Cerebellar nuclear complex (tissue), 1 donor: ENCODE measurements around the gene ACTG2.
"Not testable (repeated sequence)": the region's sequence is repeated elsewhere in the genome, so short reads cannot be mapped to it uniquely, and the experiment has no call there.

Experiments
- DNase-seq, 2 experiments: peaks; one replicate each; lab custom pipeline; 2025; lab: John Stamatoyannopoulos, UW

The ACTG2 gene

DNA sequence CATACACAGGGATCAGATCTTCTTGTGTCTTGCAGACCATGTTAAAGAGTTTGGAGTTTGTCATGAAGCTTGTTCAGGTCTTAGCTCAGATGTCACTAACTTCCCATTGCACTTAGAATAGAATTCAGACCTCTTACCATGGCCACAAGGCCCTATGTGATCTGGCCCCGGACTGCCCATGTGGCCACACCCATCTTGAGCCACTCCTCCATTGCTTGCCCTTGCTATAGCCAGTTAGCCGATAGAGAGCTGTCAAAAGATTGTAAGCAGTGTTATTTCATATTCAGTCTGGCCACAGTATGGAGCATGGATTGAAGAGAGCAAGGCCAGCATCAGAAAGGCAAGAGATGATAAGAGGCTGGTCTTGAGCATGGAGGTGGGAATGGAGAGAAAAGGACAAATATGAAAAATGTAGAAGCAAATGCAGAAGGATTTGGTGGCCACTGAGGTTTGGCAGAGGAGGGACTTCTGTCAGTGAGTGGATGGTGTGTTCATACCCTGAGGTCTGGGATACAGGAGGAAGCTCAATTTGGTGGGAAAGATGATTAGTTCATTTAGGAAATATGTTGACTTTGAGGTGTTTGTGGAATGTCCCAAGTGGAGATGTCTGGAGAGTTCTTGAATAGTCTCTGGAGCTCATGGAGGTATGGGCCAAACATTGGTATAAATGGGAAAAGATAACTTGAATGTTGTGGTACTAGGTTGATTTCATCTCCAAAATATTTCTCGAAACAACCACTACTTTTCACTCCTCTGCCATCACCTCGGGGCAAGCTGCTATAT, 44.5 kb downstream of the ACTG2 start:
- DNase-seq = no peak

DNA sequence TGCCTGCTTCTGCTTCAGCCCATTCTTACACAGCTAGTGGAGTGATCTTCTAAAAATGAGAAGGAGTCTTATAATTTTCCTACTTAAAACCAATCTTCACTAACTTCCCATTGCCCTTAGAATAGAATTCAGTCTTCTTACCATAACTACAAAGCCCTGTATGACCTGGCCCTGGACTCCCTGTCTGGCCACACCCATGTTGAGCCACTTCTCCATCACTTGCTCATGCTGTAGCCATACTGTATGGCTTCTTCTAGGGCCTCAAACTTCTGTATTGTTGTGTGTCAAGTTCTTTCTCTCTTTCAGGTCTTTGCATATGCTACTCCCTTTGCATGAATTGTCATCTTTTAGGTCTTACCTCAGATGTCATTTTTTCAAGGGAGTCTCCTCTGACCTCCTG, 45.1 kb downstream of the ACTG2 start:
- no peak for DNase-seq

DNA sequence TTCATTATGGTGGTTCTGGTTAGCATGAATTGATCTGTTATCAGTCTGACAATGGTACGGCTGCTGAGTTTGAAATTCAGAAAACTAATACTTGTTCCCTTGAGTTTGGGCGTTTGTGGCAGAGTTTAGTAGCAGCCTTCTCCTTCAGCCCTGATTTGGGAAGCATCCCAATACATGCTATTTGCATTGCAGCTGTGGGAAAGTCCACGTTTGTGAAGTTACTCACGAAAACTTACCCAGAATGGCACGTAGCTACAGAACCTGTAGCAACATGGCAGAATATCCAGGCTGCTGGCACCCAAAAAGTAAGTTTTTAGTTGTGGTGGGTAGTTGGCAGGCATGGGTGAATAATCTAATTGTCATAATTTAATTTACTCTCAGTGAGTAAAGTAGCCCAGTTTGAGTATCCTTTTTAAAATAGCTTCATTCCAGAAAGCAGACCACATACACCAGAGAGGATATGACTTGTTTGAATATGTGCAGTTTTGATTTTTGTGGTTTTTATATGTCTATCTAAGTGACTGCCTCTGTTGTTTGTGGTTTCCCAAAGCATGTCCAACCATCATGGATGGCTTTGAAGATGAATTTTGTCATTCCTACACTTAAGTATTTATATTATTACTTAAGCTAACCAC, 46.0 kb downstream of the ACTG2 start:
- DNase-seq = no peak

DNA sequence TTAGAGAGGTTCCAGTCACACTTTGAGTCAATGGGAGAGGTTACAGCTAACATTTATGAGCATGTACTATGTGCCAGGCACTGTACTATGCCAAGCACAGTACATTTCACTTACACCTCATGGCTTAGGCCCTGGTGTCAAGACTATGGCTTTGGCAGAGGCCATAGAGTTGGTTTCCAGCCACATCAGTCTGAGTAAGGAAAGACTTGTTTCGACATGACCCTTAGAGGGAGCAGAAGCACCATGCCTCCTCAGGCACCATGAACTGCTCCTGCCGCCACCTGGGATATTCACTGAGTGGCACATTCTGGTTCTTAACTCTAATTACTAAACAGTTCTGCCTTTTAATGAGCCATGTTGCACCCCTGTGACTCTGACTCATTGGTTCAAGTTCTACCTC, 46.6 kb downstream of the ACTG2 start:
- no peak for DNase-seq

DNA sequence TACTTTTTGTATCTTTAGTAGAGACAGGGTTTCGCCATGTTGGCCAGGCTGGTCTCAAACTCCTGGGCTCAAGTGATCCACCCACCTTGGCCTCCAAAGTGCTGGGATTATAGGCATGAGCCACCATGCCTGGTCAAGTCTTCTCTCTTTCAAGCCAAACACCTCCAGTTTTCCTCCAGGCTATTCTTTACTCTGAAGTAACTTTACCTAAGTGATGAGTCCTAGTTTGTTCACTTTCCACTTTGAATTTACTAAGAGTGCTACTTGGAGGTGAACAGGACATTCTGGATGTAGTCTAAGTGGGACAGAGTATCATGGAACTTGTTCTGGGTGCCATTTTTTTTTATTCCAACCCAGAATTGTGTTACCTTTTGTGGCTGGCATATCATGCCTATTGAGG, 47.3 kb downstream of the ACTG2 start:
- DNase-seq = not testable (repeated sequence)

DNA sequence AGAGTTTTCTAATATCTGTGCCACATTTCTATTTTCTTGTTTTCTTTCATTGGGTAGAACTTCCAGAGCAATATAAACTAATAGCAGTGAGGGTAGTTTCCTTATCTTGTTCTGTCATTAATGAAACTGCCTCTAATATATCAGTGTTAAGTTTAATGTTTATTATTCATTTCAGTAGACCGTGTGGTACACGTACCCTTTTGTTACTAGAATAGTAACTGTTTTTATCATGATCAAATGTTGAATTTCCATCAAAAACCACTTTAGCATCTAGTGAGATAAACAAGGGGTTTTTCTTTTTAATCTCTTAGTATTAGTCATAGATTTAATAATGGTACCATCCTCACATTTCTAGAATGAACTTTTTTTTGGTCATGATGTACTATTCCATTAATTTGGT, 49.9 kb downstream of the ACTG2 start:
- DNase-seq = no peak

DNA sequence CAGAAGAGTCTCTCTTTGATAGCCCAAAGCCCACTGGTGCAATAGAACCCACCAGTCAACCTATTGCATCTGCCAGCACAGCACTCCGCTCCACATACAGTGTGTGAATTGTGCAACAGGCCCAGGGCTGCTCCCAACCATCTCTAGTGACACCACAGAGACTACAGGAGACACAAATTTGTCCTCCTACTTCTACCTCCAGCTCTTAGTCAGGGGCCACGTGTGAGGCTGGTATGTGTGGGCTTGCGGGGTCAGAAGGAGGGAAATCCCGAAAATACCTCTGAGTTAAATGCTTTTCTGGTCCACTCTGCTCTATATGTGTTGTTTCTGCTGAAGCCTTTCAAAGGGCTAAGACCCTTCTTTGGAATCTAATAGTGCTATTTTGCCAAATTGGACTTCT, 51.9 kb downstream of the ACTG2 start:
- DNase-seq = no peak

DNA sequence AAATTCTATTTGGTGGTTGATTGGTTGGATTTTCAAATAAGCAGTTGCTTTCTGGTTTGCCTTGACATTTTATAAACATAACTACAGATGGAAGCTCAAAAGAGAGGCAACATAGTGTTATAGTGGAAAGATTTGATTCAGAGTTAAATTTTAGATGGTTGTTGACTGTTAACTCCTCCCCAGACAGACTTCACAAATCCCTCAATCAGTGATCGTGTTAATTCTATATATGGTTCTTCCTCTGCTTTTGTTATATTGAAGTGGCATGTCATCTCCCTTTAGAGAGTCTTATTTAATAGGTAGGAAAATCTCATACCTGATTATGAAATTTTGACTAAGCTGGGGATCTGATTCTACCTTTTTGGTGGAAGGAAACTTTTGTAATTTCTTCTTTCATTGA, 53.4 kb downstream of the ACTG2 start:
- no peak for DNase-seq

DNA sequence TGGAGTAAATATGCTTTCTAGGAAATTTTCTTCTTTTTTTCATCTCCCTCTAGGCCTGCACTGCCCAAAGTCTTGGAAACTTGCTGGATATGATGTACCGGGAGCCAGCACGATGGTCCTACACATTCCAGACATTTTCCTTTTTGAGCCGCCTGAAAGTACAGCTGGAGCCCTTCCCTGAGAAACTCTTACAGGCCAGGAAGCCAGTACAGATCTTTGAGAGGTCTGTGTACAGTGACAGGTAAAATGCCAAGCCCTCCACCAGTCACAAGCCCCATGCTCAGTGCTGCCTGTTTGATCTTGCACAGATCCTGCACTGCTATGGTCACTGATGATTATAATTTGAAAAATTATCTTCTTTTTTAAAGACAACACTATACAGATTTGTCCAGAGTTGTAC, 53.9 kb downstream of the ACTG2 start:
- DNase-seq = no peak

DNA sequence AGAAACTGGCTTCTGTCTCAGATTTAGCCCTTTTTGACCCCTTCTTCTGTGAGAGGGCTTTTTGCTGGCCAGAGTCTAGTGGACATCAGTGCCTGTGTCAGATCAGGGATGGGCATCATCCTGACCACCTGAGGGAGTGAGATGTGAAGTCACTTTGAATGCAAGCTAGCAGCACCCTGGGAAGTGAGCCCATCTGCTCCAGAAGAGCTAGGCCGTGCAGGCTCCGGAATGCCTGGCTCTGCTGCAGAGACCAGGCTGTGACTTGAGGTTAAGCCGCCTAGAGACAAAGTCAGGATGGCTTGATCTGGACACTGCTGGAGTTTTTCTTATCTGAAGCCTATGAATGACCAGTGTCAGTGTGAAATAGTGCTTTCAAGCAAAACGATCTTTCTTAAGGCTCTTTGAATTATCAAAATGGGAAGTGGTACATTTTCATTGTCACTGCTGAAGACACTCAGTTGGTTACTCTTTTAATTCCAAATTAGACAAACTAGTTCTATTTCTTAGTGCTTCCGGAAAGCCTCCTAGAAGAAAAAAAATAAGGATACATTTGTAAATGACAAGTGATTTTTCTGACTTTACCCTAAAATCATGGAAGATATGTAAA, 54.7 kb downstream of the ACTG2 start:
- DNase-seq = peak; percentile 5 to 33

DNA sequence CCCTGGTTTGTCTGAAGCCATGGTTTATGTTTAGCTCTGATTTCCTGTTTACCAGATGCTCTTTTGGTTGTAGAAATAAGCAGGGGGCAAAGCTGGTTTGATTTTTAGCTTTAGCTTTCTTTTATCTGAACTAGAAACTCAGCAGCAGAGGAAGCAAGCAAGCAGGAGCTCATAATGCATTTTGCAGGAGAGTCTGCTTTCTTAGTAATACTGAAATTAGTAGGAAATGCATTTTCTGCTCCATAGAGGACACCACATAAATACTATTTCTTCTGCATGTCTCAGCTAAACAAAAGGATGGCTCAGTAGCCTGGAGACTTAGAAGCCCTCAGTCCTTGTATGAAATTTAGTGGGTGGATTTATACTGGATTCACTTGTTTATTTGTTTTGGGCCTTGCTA, 57.0 kb downstream of the ACTG2 start:
- no peak for DNase-seq

DNA sequence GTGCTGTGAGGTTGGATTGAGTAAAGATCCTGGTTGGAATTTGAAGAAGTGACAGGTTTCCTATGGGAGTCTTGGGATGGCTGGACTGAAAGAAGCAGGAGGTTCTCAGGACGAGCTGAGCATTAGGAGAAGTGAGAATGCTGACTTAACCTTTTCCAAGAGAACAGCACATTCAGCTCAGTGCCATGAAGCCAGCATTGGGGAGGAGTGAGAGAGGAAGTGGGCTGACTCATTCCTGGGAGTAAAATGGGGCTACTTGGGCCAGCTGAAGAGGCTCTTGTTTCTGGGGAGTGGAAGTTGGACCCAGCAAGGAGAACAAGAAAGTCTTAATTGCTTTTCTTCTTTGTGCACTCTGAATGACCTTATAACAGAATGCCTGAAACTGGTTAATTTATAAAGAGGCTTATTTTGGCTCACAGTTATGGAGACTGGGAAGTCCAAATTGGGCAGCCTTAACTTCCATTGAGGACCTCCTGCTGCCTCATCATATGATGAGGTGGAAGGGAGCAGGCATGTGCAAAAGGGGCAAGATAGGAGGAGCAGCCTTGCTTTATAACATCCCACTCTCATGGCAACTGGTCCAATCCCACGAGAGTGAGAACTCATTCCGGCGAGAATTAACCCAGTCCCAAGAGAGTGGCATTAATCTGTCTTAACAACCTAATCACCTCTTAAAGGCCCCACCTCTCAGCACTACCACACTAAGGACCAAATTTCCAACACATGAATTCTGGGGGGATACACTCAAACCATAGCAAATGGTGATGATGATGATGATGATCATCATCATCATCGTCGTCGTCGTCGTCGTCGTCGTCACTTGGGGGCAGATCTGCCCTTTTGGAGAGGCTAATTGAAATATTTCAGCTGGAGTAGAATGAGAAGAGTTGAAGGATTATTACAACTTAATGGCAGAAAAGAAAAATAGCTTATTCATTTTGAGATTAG, 60.0 kb downstream of the ACTG2 start:
- no peak for DNase-seq

DNA sequence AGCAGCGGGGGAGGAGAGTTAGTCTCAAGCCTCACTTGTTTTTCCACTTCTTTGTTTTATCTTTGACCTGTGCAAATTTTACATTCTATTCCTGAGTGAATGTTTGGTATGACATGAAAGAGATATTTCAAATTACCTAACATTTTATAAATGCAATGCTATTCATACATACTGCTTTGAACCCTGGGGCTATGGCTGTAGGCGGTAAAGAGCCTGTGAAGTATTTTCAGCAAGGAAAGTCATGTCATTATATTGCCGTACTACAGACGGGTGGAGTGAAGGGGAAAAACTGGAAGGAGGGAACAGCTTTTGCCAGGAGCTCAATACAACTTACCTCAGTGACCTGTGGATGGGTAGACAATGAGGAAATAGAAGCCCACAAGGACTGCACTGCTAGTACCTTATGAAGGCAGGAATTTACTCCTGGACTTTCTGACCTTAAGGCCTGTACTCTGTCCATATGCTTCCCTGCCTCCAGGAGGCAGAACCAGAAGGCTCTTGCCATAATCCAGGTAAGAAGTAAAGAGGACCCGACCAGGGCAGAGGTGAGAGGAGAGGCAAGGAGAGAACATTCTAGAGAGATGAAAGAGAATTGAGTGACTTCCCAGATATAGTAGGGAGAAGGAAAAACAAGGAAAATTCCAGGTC, 63.5 kb downstream of the ACTG2 start:
- DNase-seq = no peak

DNA sequence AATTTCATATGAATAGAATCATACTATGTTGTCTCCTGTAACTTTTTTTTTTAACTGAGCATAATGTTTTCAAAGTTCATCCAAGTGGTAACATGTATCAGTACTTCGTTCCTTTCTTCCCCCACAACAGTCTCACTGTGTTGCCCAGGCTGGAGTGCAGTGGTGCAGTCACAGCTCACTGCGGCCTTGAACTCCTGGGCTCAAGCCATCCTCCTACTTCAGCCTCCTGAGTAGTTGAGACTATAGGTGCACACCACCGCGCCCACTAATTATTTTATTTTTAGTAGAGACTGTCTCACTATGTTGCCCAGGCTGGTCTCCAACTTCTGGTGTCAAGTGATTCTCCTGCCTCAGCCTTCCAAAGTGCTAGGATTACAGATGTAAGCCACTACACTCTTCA, 68.5 kb downstream of the ACTG2 start:
- DNase-seq = no peak

DNA sequence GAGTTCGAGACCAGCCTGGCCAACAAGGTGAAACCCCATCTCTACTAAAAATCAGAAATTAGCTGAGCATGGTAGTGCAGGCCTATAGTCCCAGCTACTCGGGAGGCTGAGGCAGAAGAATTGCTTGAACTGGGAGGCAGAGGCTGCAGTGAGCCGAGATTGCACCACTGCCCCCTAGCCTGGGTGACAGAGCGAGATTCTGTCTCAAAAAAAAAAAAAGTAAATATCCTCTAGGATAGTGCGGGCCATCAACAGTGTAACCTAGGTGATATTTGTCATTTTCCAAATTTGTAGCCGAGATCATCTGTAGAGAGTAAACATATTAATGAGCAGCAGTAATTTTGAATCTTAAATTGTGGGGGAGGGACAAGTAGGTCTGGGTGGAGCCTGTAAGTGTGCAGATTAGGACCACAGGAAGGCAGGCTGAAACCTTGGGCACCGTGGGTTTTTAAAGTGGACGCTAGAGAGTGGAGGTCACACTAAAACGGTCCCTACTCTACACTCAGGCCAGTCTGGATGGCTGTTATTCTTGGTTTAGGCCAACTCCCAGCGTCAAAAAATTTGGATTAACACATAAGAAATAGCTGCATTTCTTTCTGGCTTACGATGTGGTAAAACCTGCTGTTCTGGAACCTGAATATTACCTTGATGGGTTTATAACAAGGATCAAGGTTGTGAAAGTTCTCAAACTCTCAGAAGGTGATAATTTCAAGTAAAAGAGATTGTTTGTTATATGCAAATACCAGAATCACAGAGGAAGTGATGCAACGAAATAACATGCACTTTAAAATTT, 69.2 kb downstream of the ACTG2 start:
- DNase-seq = no peak

DNA sequence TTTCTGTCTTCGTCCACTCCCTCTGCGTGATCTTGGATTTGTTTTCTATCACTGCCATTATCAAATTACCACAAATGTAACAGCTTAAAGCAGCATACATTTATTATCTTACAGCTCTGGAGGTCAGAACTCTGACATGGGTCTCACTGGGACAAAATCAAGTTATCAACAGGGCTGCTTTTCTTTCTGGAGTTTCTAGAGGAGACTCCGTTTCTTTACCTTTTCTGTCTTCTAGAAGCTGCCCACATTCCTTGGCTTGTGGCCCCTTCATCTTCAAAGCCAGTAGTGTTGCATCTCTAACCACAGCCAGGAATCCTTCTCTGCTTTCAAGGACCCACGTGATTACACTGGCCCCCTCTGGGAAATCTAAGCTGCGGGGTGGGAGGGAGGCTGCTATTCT, 70.0 kb downstream of the ACTG2 start:
- DNase-seq = no peak

DNA sequence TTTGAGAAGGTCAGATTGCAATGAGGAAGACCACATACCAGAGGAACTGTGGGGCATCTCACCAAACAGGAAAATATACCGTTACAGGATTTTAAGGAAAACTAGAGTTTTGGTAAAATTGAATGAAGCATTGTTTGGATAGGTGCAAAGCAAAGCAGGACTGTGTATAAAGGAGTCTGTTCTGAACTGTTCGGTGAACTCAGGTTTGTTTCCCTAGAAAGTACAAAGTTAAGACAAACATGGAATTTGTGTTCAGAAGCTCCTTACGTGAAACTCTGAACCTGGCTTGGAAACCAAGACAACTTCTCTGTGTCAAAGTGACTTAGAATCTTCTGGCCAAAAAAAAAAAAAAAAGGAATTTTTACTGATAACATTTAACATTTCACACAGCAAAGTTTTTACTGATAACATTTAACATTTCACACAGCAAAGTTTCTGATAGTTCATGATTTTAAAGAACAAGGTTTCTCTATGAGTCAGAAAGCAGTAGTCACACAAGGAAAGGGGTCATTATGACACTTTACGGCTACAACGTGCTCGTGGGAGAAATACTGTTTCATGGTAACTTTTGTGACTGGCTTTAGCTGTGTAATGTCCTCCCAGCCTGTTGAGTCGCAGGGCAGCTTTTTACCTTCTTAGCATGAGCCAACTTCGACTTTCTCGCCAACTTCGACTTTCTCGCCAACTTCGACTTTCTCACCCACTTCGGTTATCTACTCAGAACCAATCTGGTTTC, 70.7 kb downstream of the ACTG2 start:
- DNase-seq = no peak

DNA sequence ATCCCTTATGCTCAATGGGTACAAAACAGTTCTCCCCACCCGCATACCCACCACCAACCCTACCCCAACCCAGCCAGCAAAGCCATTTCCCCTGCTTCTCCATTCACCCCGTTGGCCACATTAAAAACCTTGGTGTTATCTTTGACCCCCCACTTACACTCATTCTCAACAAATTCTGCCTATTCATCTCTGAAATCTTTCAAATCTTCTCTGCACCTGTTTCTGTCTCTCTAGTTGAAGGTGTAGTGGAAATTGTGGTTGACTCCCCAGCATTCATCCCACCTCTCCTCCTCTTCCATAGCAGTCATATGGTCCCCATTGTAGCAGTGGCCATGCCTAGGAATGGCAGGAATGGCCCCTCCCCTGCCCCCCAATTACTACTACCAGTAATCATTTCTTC, 71.4 kb downstream of the ACTG2 start:
- no peak for DNase-seq

DNA sequence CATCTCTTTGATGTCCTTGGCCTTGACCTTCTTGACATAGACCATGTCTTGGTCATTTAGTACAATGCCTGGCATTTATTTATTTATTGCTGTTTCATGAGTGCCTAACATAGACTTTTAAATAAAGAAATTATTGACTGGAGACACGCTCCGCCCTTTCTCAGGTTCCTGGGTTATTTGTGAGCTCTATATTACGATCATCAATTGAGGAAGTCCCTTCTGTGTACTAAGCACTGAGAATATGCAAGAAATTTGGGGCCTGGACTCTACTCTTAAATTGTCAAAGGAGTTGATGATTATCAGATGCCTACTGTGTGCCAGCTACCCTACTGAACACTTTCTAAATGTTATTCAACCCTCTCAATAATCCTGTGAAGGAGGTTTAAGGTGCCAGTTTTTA, 72.2 kb downstream of the ACTG2 start:
- DNase-seq = no peak

DNA sequence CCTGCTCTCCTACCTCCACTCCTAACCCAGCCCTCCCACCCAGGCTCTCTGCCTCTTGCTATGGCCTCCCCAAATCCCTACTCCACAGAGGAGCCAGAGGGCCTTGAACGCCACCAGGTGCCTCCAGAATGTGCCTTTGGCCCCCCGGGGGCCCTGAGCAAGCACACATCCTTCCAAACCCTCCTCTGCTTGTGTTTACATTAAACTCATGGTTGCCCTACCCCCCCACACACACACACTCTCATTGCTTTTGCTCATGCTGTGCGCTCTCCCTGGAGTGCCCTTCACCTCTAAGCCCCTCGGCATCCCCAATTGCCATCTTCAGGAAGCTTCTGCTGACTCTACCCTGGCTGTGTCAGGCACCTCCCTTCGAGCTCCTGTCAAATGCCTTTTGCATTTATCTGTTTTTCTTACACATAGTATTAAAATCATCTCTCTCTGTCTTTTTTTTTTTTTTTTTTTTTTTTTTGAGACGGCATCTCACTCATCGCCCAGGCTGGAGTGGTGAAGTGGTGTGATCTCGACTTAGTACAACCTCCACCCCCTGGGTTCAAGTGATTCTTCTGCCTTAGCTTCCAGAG, 75.6 kb downstream of the ACTG2 start:
- no peak for DNase-seq
